Measurements from ENCODE around the gene ALDH1A1. TPM values are rescaled to one million over a fixed set of nuclear protein-coding genes. Genes with fewer than 3 reads are reported as not detected.

ALDH1A1 gene
- total RNA-seq, 1 experiment from 2014 or later = not detected

- Histone ChIP-seq H3F3A (ENCODE audit: low read length, unreplicated experiment) (no peaks in the 10 kb centered on the region), H3K9me3 (ENCODE audit: low read length) (no peaks in the 10 kb centered on the region), H3K4me3 (ENCODE audit: low read length) (no peak overlapping the region), H3K9ac (ENCODE audit: low read length) (no peak overlapping the region), H3K4me1 (ENCODE audit: insufficient read depth, low read length) (no peaks in the 10 kb centered on the region), H4K20me1 (ENCODE audit: low read length) (no peaks in the 10 kb centered on the region), H3K4me2 (ENCODE audit: low read length) (no peak overlapping the region), H3K36me3 (ENCODE audit: low read depth, low read length) (no peaks in the 10 kb centered on the region), H3K27ac (ENCODE audit: low read length) (no peak overlapping the region), H3K79me2 (ENCODE audit: low read length) (no peaks in the 10 kb centered on the region), H3K27me3 (ENCODE audit: low read length) (peaks cover 45% of the 10 kb centered on the region), H2AFZ (ENCODE audit: low read length) (no peak overlapping the region), H3K9me2 (replicated peaks; ENCODE audit: low read length) (no peaks in the 10 kb centered on the region)
- POLR2A ChIA-PET (ENCODE audit: unreplicated experiment) = no interaction called here
- intact Hi-C loops (cut with micrococcal nuclease) = no loop called here
- TF ChIP-seq EZH2phosphoT487 (IDR thresholded peaks at IDR 0.05; ENCODE audit: borderline replicate concordance, low read length) (no peak), CTCF (conservative IDR thresholded peaks at IDR 0.05; ENCODE audit: low read depth, low read length) (no peak)
- ATAC-seq = no peak
- CTCF ChIA-PET = no interaction called here
- no TSS peak for BruUV-seq (replicated peaks)
- DNase-seq = no peak
Observed at GRCh38 chr9:72917892-72918509, 34.9 kb downstream of the ALDH1A1 start.

GRCh38 chr9:72915659-72916058 lies 37.2 kb downstream of the ALDH1A1 start:
- Histone ChIP-seq H3F3A (ENCODE audit: low read length, unreplicated experiment) (no peaks in the 10 kb centered on the region), H3K79me2 (ENCODE audit: low read length) (no peaks in the 10 kb centered on the region), H3K9me3 (ENCODE audit: low read length) (no peaks in the 10 kb centered on the region), H3K36me3 (ENCODE audit: low read depth, low read length) (no peaks in the 10 kb centered on the region), H3K27me3 (ENCODE audit: low read length) (peaks cover 58% of the 10 kb centered on the region), H3K4me1 (ENCODE audit: insufficient read depth, low read length) (no peaks in the 10 kb centered on the region), H4K20me1 (ENCODE audit: low read length) (no peaks in the 10 kb centered on the region), H3K27ac (ENCODE audit: low read length) (no peak overlapping the region), H3K9me2 (replicated peaks; ENCODE audit: low read length) (no peaks in the 10 kb centered on the region), H3K4me2 (ENCODE audit: low read length) (no peak overlapping the region), H3K9ac (ENCODE audit: low read length) (no peak overlapping the region), H2AFZ (ENCODE audit: low read length) (no peak overlapping the region), H3K4me3 (ENCODE audit: low read length) (no peak overlapping the region)
- BruUV-seq (replicated peaks) = no TSS peak
- DNase-seq (no peak), ATAC-seq (no peak)
- ChIA-PET POLR2A (ENCODE audit: unreplicated experiment) (no interaction called here), CTCF (no interaction called here)
- TF ChIP-seq EZH2phosphoT487 (IDR thresholded peaks at IDR 0.05; ENCODE audit: borderline replicate concordance, low read length) (no peak), EZH2 (IDR thresholded peaks at IDR 0.05; ENCODE audit: low read length, unreplicated experiment) (no peak), CTCF (conservative IDR thresholded peaks at IDR 0.05; ENCODE audit: low read depth, low read length) (no peak)
- intact Hi-C loops (cut with micrococcal nuclease) = no loop called here

- Histone ChIP-seq H2AFZ (ENCODE audit: low read length) (no peak overlapping the region), H3K4me2 (ENCODE audit: low read length) (no peak overlapping the region), H3K27ac (ENCODE audit: low read length) (no peak overlapping the region), H4K20me1 (ENCODE audit: low read length) (no peaks in the 10 kb centered on the region), H3K9me2 (replicated peaks; ENCODE audit: low read length) (no peaks in the 10 kb centered on the region), H3K4me3 (ENCODE audit: low read length) (no peak overlapping the region), H3K27me3 (ENCODE audit: low read length) (peaks cover 64% of the 10 kb centered on the region), H3K4me1 (ENCODE audit: insufficient read depth, low read length) (no peaks in the 10 kb centered on the region), H3K9ac (ENCODE audit: low read length) (no peak overlapping the region), H3K36me3 (ENCODE audit: low read depth, low read length) (no peaks in the 10 kb centered on the region), H3K79me2 (ENCODE audit: low read length) (no peaks in the 10 kb centered on the region), H3F3A (ENCODE audit: low read length, unreplicated experiment) (no peaks in the 10 kb centered on the region), H3K9me3 (ENCODE audit: low read length) (no peaks in the 10 kb centered on the region)
- ATAC-seq (no peak), DNase-seq (no peak)
- no TSS peak for BruUV-seq (replicated peaks)
- ChIA-PET CTCF (no interaction called here), POLR2A (ENCODE audit: unreplicated experiment) (no interaction called here)
- intact Hi-C loops (cut with micrococcal nuclease) = no loop called here
- no peak for TF ChIP-seq CTCF (conservative IDR thresholded peaks at IDR 0.05; ENCODE audit: low read depth, low read length)
- TF ChIP-seq EZH2 (IDR thresholded peaks at IDR 0.05; ENCODE audit: low read length, unreplicated experiment) = no peak
- TF ChIP-seq EZH2phosphoT487 (IDR thresholded peaks at IDR 0.05; ENCODE audit: borderline replicate concordance, low read length) = no peak
Observed at GRCh38 chr9:72914750-72915149, 38.1 kb downstream of the ALDH1A1 start.

Measured in PC-3 (cell line).